Measurements from ENCODE around the gene B4GALNT4. TPM values are rescaled to one million over a fixed set of nuclear protein-coding genes. Genes with fewer than 3 reads are reported as not detected.

The B4GALNT4 gene
- total and polyA plus RNA-seq, 2 donors from 2014 or later, result 0.82 to 1.4 TPM

DNA sequence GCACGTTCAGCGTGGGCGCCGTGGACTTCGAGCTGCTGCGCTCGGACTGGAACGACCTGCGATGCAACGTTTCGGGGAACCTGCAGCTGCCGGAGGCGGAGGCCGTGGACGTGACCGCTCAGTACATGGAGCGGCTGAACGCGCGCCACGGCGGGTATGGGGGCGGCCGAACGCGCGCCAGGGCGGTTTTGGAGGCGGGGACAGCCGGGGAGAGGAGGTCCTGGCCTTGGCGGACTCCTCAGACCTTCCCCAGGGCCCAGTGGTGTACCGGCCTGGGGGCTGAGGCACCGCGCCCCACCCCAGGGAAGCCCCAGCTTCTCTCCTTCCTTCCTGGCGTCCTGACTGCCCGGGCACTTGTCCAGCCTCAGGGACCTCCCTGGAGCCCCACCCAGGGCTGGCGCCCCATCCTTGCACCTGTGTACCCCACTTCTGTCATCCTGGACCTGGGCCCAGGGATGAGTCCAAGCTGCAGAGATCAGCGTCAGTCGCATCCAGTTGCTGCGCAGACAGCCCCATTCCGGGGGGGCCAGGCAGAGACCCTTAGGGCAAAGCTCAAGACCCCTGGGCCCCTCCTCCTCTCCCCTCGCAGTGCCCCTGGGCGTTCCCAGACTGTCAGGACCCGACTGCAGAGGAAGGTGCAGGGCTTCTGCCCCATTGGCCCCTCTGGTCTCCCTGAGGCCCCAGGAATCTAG, 8.0 kb downstream of the B4GALNT4 start:
- Histone ChIP-seq H3K27ac (ENCODE audit: low read depth in 2 of 2, low read length in 2 of 2) (no peak overlapping the region), H3K9me3 (ENCODE audit: control insufficient read depth in 2 of 3, insufficient read depth in 1 of 3, low read length in 3 of 3) (no peaks in the 10 kb centered on the region), H3K36me3 (ENCODE audit: control insufficient read depth in 2 of 3, insufficient read depth in 3 of 3, low read length in 3 of 3) (no peaks in the 10 kb centered on the region), H3K4me3 (ENCODE audit: low read length in 3 of 3) (no peak overlapping the region), H3K4me1 (ENCODE audit: control insufficient read depth in 2 of 3, insufficient read depth in 2 of 3, low read depth in 1 of 3, low read length in 3 of 3) (no peaks in the 10 kb centered on the region), H3K27me3 (ENCODE audit: control insufficient read depth, insufficient read depth, low read length) (no peaks in the 10 kb centered on the region), H3K9ac (ENCODE audit: low read length in 3 of 3) (no peak overlapping the region)
- no peak for DNase-seq
- TF ChIP-seq, protein P1, sequence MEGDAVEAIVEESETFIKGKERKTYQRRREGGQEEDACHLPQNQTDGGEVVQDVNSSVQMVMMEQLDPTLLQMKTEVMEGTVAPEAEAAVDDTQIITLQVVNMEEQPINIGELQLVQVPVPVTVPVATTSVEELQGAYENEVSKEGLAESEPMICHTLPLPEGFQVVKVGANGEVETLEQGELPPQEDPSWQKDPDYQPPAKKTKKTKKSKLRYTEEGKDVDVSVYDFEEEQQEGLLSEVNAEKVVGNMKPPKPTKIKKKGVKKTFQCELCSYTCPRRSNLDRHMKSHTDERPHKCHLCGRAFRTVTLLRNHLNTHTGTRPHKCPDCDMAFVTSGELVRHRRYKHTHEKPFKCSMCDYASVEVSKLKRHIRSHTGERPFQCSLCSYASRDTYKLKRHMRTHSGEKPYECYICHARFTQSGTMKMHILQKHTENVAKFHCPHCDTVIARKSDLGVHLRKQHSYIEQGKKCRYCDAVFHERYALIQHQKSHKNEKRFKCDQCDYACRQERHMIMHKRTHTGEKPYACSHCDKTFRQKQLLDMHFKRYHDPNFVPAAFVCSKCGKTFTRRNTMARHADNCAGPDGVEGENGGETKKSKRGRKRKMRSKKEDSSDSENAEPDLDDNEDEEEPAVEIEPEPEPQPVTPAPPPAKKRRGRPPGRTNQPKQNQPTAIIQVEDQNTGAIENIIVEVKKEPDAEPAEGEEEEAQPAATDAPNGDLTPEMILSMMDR (IDR thresholded peaks at IDR 0.05; ENCODE audit: borderline replicate concordance, extremely low read depth, insufficient read depth), result no peak
- no peak for FAIRE-seq
- intact Hi-C loops (cut with DNase I), result no loop called here

DNA sequence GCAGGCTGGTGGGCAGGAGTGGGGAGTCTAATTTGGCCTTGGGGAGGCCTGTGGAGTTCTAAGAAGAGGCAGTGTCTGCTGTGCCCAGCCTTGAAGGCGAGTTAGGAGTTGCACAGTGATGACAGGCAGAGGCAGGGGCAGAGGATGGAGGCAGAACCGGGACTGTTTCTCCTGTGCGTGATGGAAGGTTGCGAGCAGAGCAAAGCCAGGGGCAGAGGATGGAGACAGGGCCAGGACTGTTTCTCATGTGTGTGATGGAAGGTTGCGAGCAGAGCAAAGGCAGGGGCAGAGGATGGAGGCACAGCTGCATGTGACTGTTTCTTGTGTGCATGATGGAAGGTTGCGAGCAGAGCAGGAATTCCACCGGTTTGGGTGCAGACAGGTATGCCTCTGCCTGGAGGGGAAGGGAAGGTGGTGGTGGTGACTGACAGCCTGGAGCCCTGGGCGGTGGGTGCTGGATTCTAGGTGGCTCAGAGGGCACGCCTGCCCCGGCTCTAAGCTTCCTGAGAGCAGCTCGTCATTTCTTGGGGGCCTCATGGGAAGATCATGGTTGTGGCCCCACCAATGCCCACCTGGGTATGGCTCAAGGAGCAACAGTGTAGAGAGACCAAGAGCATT, 8.7 kb downstream of the B4GALNT4 start:
- TF ChIP-seq, protein P1 (IDR thresholded peaks at IDR 0.05; ENCODE audit: borderline replicate concordance, extremely low read depth, insufficient read depth), result no peak
- DNase-seq, result no peak
- no peak for FAIRE-seq
- Histone ChIP-seq H3K9ac (ENCODE audit: low read length in 3 of 3) (no peak overlapping the region), H3K4me1 (ENCODE audit: control insufficient read depth in 2 of 3, insufficient read depth in 2 of 3, low read depth in 1 of 3, low read length in 3 of 3) (no peaks in the 10 kb centered on the region), H3K9me3 (ENCODE audit: control insufficient read depth in 2 of 3, insufficient read depth in 1 of 3, low read length in 3 of 3) (no peaks in the 10 kb centered on the region), H3K36me3 (ENCODE audit: control insufficient read depth in 2 of 3, insufficient read depth in 3 of 3, low read length in 3 of 3) (no peaks in the 10 kb centered on the region), H3K4me3 (ENCODE audit: low read length in 3 of 3) (no peak overlapping the region), H3K27me3 (ENCODE audit: control insufficient read depth, insufficient read depth, low read length) (no peaks in the 10 kb centered on the region), H3K27ac (ENCODE audit: low read depth in 2 of 2, low read length in 2 of 2) (no peak overlapping the region)
- intact Hi-C loops (cut with DNase I), result no loop called here

DNA sequence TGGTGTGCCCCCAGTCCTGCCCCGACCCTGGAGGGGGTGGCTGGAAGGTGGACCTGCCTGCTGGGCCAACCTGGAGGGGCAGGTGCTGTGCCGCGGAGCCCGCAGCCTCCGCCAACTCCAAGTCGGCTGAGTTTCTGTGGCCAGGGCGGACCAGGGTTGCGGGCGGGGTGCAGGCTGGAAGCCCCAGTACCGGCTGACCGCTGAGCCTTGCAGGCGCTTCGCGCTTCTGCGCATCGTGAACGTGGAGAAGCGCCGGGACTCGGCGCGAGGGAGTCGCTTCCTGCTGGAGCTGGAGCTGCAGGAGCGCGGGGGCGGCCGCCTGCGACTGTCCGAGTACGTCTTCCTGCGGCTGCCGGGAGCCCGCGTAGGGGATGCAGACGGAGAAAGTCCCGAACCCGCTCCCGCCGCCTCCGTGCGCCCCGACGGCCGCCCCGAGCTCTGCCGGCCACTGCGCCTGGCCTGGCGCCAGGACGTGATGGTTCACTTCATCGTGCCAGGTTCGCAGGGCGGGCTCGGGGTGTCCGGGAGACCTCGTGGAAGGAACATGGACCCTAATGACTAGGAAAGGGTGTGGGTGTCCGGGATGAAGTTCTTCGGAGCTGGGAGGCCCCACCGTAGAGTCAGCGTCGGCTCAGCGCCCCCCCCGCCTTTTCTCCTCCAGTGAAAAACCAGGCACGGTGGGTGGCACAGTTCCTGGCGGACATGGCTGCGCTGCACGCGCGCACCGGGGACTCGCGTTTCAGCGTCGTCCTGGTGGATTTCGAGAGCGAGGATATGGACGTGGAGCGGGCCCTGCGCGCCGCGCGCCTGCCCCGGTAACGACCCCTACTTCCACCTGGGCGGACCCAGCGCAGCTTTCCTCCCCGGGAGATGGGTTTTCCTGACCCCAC, 10.2 kb downstream of the B4GALNT4 start:
- Histone ChIP-seq H3K9me3 (ENCODE audit: control insufficient read depth in 2 of 3, insufficient read depth in 1 of 3, low read length in 3 of 3) (no peaks in the 10 kb centered on the region), H3K4me3 (ENCODE audit: low read length in 3 of 3) (no peak overlapping the region), H3K27ac (ENCODE audit: low read depth in 2 of 2, low read length in 2 of 2) (no peak overlapping the region), H3K4me1 (ENCODE audit: control insufficient read depth in 2 of 3, insufficient read depth in 2 of 3, low read depth in 1 of 3, low read length in 3 of 3) (no peaks in the 10 kb centered on the region), H3K36me3 (ENCODE audit: control insufficient read depth in 2 of 3, insufficient read depth in 3 of 3, low read length in 3 of 3) (no peaks in the 10 kb centered on the region), H3K27me3 (ENCODE audit: control insufficient read depth, insufficient read depth, low read length) (no peaks in the 10 kb centered on the region), H3K9ac (ENCODE audit: low read length in 3 of 3) (no peak overlapping the region)
- intact Hi-C loops (cut with DNase I), result no loop called here
- TF ChIP-seq, protein P1 (IDR thresholded peaks at IDR 0.05; ENCODE audit: borderline replicate concordance, extremely low read depth, insufficient read depth), result no peak
- DNase-seq (peak in 1 of 5 donors; percentile 57), FAIRE-seq (no peak)
